Astrocyte of the cerebellum (primary cell): ENCODE measurements around the gene KASH5.

Experiments
- DNase-seq: peaks from one replicate; pipeline ENCODE4 v3.0.0-alpha.2; 2011; ENCODE audit warnings: low read depth
- H3K4me3 ChIP-seq: 2 replicates; pipeline ENCODE4 v1.5.1; 2011; ENCODE audit warnings: mild to moderate bottlenecking, low read depth, low read length, moderate library complexity
- CTCF ChIP-seq: IDR thresholded peaks from 2 replicates; pipeline ENCODE4 v1.5.1; 2012; ENCODE audit warnings: low read length, low read depth, moderate library complexity, mild to moderate bottlenecking; ENCODE audit errors: missing control alignments
- in situ Hi-C: cut with HindIII; loops from 2 replicates; pipeline ENCODE4 v1.10.0; 2017; ENCODE audit warnings: low sequenced_read_pairs

Gene KASH5

GRCh38 chr19:49383599-49383998, 4.5 kb upstream of the KASH5 start:
- no peak overlapping the region for H3K4me3 ChIP-seq
- no peak for TF ChIP-seq CTCF
- in situ Hi-C loops, result loop anchor here (5.0 kb wide), 1 partner anchor 44 kb away; the partner anchor contains the start of gene GFY
- DNase-seq, result no peak

- DNase-seq, result no peak
- no peak overlapping the region for H3K4me3 ChIP-seq
- in situ Hi-C loops, result no loop called here
- no peak for TF ChIP-seq CTCF
These were observed 1.4 kb downstream of the KASH5 start for GRCh38 chr19:49389406-49389805.

- no peak overlapping the region for H3K4me3 ChIP-seq
- TF ChIP-seq CTCF, result no peak
- in situ Hi-C loops, result no loop called here
- DNase-seq, result no peak
These were observed 2.3 kb downstream of the KASH5 start for GRCh38 chr19:49390131-49390928.

- H3K4me3 ChIP-seq, result no peak overlapping the region
- TF ChIP-seq CTCF, result no peak
- in situ Hi-C loops, result no loop called here
- no peak for DNase-seq
These were observed 2.9 kb downstream of the KASH5 start for GRCh38 chr19:49390929-49391359.

- TF ChIP-seq CTCF, result peak; percentile 79
- in situ Hi-C loops, result no loop called here
- peak; percentile 35 for DNase-seq
- no peak overlapping the region for H3K4me3 ChIP-seq
These were observed 3.7 kb downstream of the KASH5 start for GRCh38 chr19:49391581-49392399.

GRCh38 chr19:49393881-49394280, 5.8 kb downstream of the KASH5 start:
- TF ChIP-seq CTCF, result no peak
- in situ Hi-C loops, result no loop called here
- no peak overlapping the region for H3K4me3 ChIP-seq
- no peak for DNase-seq
